ENCODE measurements around the gene ZNF319. TPM values are rescaled to one million over a fixed set of nuclear protein-coding genes. Genes with fewer than 3 reads are reported as not detected.

Gene ZNF319
- total RNA-seq, 1 donor from 2014 or later: 3.1 TPM

DNA sequence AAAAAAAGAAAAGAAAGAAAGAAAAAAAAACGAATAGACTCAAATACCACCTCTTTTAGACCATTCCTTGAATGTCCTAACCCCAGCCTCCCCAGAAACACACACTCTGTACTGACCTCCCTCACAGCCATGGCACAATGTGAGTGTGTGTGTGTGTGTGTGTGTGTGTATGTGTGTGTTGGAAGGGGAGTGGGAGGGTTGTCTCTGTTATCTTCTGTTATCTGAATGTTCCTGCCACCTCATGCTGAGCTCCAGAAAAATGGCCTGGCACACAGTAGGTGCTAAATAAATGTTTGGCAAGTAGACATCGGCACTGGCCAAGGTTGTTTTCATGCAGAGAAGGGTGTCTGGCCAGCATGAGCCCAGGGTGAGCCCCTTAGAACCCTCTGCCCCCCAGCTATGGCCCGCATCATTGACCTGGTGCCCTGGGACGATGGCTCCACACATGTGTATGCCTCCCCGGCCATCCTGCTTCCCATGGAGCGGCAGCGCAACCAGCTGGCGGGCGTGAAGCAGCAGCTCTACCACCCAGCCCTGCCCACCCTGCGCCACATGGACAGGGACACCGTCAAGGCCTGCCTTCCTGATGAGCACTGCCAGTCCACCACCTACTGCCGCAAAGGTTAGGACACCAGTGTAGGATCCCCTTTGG, 22.9 kb downstream of the ZNF319 start:
- no peaks in the 10 kb centered on the region for H3K36me3 ChIP-seq (ENCODE audit: control insufficient read depth in 3 of 3, insufficient read depth in 3 of 3, low read length in 3 of 3)
- peaks cover 3 to 6% (median 3%) of the 10 kb centered on the region in 3 donors for H3K27me3 ChIP-seq (ENCODE audit: control insufficient read depth in 3 of 3, insufficient read depth in 3 of 3, low read length in 3 of 3)
- no peaks in the 10 kb centered on the region for H3K4me1 ChIP-seq (ENCODE audit: control insufficient read depth in 3 of 3, insufficient read depth in 3 of 3, low read length in 3 of 3)
- H3K4me3 ChIP-seq (ENCODE audit: low read length in 3 of 3): no peak overlapping the region
- H3K9me3 ChIP-seq (ENCODE audit: control insufficient read depth in 3 of 3, low read length in 3 of 3): no peaks in the 10 kb centered on the region
- no peak overlapping the region for H3K9ac ChIP-seq (ENCODE audit: low read depth in 1 of 3, low read length in 3 of 3)
- no peak overlapping the region for H3K27ac ChIP-seq (ENCODE audit: low read depth, low read length)

DNA sequence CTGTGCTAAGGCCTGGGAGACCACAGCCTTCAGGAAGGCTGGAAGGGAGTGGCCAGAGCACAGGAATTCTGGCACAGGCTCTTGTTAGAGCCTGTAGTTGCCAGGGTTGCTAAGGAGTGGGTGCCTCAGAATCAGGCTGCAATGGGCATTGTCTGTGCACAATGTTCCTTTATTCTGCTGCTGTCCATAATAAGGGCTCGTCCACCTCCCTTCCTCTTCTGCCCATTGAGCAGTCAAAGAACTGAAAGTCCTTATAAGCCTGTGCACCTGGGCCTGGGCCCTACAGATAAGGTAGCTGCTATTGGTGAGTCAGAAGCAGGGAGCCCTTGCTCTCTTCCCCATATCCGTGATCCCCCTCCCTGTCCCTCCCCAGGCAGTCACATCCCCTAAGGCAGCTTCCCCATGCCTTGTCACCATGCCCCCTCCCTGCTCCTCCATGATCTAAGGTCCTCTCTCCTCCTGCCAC, 24.1 kb downstream of the ZNF319 start:
- Histone ChIP-seq H3K9ac (ENCODE audit: low read depth in 1 of 3, low read length in 3 of 3) (no peak overlapping the region), H3K36me3 (ENCODE audit: control insufficient read depth in 3 of 3, insufficient read depth in 3 of 3, low read length in 3 of 3) (no peaks in the 10 kb centered on the region), H3K9me3 (ENCODE audit: control insufficient read depth in 3 of 3, low read length in 3 of 3) (no peaks in the 10 kb centered on the region), H3K27ac (ENCODE audit: low read depth, low read length) (no peak overlapping the region), H3K4me1 (ENCODE audit: control insufficient read depth in 3 of 3, insufficient read depth in 3 of 3, low read length in 3 of 3) (no peaks in the 10 kb centered on the region), H3K27me3 (ENCODE audit: control insufficient read depth in 3 of 3, insufficient read depth in 3 of 3, low read length in 3 of 3) (peaks cover 0 to 10% (median 3%) of the 10 kb centered on the region in 3 donors), H3K4me3 (ENCODE audit: low read length in 3 of 3) (no peak overlapping the region)

DNA sequence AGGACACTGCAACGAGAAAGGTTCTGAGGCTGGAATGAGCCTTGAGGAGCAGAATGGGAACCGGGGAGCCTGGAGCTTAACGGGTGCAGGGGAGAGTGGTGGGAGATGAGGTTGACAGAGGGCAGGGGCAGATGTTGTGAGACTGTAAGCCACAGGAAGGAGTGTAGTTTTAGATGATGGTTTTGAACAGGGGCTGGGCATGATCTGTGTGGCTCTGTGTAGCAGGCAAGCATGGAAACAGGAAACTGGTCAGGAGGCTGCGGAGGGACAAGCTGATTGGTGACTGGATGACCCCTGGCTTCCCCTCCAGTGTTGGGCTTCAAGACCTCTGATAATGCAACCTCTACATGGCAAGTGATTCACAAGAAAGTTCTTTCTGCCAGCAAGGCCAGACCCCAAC, 28.2 kb downstream of the ZNF319 start:
- Histone ChIP-seq H3K27ac (ENCODE audit: low read depth, low read length) (no peak overlapping the region), H3K9ac (ENCODE audit: low read depth in 1 of 3, low read length in 3 of 3) (no peak overlapping the region), H3K36me3 (ENCODE audit: control insufficient read depth in 3 of 3, insufficient read depth in 3 of 3, low read length in 3 of 3) (no peaks in the 10 kb centered on the region), H3K4me3 (ENCODE audit: low read length in 3 of 3) (no peak overlapping the region), H3K4me1 (ENCODE audit: control insufficient read depth in 3 of 3, insufficient read depth in 3 of 3, low read length in 3 of 3) (no peaks in the 10 kb centered on the region), H3K27me3 (ENCODE audit: control insufficient read depth in 3 of 3, insufficient read depth in 3 of 3, low read length in 3 of 3) (peaks cover 0 to 16% (median 3%) of the 10 kb centered on the region in 3 donors), H3K9me3 (ENCODE audit: control insufficient read depth in 3 of 3, low read length in 3 of 3) (no peaks in the 10 kb centered on the region)

DNA sequence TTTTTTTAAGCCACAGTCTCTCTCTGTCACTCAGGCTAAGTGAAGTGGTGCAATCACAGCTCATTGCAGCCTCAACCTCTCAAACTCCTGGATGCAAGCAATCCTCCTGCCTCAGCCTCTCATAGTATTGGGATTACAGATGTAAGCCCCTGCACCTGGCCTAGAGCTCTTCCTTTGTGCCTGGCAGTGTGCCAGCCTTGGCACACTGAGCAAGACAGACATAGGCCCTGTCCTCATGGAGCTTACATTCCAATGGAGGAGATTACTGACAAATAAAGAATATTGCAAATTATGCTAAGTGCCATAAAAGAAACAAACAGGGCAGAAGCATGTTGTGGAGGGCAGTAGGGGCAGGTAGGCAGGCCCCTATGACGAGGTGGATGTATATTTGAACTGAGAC, 28.6 kb downstream of the ZNF319 start:
- no peak overlapping the region for H3K27ac ChIP-seq (ENCODE audit: low read depth, low read length)
- no peak overlapping the region for H3K9ac ChIP-seq (ENCODE audit: low read depth in 1 of 3, low read length in 3 of 3)
- no peaks in the 10 kb centered on the region for H3K36me3 ChIP-seq (ENCODE audit: control insufficient read depth in 3 of 3, insufficient read depth in 3 of 3, low read length in 3 of 3)
- H3K4me3 ChIP-seq (ENCODE audit: low read length in 3 of 3): no peak overlapping the region
- H3K9me3 ChIP-seq (ENCODE audit: control insufficient read depth in 3 of 3, low read length in 3 of 3): no peaks in the 10 kb centered on the region
- peaks cover 0 to 16% (median 3%) of the 10 kb centered on the region in 3 donors for H3K27me3 ChIP-seq (ENCODE audit: control insufficient read depth in 3 of 3, insufficient read depth in 3 of 3, low read length in 3 of 3)
- H3K4me1 ChIP-seq (ENCODE audit: control insufficient read depth in 3 of 3, insufficient read depth in 3 of 3, low read length in 3 of 3): no peaks in the 10 kb centered on the region

DNA sequence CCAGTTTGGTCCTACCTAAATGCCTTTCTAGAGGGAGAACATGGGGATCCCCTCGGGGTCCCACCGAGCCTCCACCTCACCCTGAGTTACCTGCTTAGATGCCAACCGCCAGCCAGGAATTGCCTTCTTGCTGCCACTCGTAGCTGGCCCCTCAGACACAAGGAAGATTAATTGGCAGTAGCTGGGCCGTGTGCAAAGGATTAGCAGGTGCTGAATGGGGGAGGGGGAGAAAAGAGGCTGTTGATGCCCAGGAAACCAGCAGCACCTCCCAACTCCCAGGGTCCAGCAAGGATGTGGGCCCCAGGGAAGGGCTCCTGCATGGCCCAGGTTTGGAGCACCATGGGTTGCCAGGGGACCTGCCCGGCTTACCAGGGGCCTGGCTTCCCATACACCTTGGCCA, 29.5 kb downstream of the ZNF319 start, which contains the start of gene CNGB1:
Gene CNGB1 (minus strand): TSS at position 159 of the 400 bp plus-strand sequence. CDS start 3,842 bp downstream, outside the sequence.
- Histone ChIP-seq H3K27me3 (ENCODE audit: control insufficient read depth in 3 of 3, insufficient read depth in 3 of 3, low read length in 3 of 3) (peaks cover 0 to 16% (median under 1%) of the 10 kb centered on the region in 3 donors), H3K27ac (ENCODE audit: low read depth, low read length) (no peak within 1 kb of the TSS), H3K4me3 (ENCODE audit: low read length in 3 of 3) (no peak within 1 kb of the TSS), H3K36me3 (ENCODE audit: control insufficient read depth in 3 of 3, insufficient read depth in 3 of 3, low read length in 3 of 3) (no peaks in the 10 kb centered on the region), H3K4me1 (ENCODE audit: control insufficient read depth in 3 of 3, insufficient read depth in 3 of 3, low read length in 3 of 3) (no peaks in the 10 kb centered on the region), H3K9me3 (ENCODE audit: control insufficient read depth in 3 of 3, low read length in 3 of 3) (no peaks in the 10 kb centered on the region), H3K9ac (ENCODE audit: low read depth in 1 of 3, low read length in 3 of 3) (no peak within 1 kb of the TSS)

DNA sequence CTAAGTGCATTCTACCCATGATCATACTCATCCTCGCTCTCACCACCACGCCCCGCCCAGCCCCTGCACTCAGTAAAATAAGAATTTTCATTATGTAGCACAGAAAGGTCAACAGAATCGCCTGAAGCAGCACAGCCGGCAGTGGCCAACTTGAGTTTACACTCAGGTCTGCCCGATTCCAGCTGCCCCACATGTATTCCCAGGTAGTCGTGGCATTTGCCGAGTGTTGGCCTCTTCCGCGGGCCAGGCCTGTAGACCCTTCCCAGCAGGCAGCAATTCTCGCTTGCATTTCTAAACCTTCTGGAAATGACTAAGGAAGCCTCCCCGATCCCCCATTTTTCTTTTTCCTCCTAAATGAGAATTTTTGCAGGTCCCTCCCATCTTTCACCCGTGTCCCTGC, 30.2 kb downstream of the ZNF319 start:
- Histone ChIP-seq H3K9ac (ENCODE audit: low read depth in 1 of 3, low read length in 3 of 3) (no peak overlapping the region), H3K36me3 (ENCODE audit: control insufficient read depth in 3 of 3, insufficient read depth in 3 of 3, low read length in 3 of 3) (no peaks in the 10 kb centered on the region), H3K4me3 (ENCODE audit: low read length in 3 of 3) (no peak overlapping the region), H3K27ac (ENCODE audit: low read depth, low read length) (no peak overlapping the region), H3K9me3 (ENCODE audit: control insufficient read depth in 3 of 3, low read length in 3 of 3) (no peaks in the 10 kb centered on the region), H3K4me1 (ENCODE audit: control insufficient read depth in 3 of 3, insufficient read depth in 3 of 3, low read length in 3 of 3) (no peaks in the 10 kb centered on the region), H3K27me3 (ENCODE audit: control insufficient read depth in 3 of 3, insufficient read depth in 3 of 3, low read length in 3 of 3) (peaks cover 0 to 16% (median 0%) of the 10 kb centered on the region in 3 donors)

DNA sequence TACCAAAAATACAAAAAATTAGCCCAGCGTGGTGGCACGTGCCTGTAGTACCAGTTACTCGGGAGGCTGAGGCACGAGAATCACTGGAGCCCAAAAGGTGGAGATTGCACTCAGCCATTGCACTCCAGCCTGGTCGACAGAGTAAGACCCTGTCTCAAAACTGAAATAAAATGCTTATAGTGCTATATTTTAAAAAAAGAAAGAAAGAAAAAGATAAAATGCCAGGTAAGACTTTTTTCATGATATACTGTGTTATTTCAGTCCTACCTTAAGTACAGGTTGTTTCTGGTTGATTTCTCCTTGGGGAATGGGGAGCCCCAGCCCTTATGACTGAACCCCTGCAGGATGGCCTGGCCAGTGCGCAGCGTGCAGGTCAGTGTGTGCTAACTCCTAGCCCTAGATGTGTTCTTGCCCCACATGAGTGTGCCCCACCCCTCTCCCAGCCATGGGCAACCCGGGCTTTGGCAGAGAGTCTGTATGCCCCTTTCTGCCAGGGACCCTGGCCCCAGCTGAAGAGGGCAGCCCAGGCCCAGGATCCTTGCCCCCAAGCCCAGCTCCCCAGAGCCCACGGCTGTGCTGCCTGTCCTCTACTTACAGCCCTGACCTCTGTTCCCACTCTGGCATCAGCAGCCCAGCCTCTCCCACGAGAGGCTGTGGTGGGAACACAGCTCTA, 30.9 kb downstream of the ZNF319 start:
- Histone ChIP-seq H3K36me3 (ENCODE audit: control insufficient read depth in 3 of 3, insufficient read depth in 3 of 3, low read length in 3 of 3) (no peaks in the 10 kb centered on the region), H3K4me1 (ENCODE audit: control insufficient read depth in 3 of 3, insufficient read depth in 3 of 3, low read length in 3 of 3) (no peaks in the 10 kb centered on the region), H3K9ac (ENCODE audit: low read depth in 1 of 3, low read length in 3 of 3) (no peak overlapping the region), H3K27ac (ENCODE audit: low read depth, low read length) (no peak overlapping the region), H3K9me3 (ENCODE audit: control insufficient read depth in 3 of 3, low read length in 3 of 3) (no peaks in the 10 kb centered on the region), H3K4me3 (ENCODE audit: low read length in 3 of 3) (no peak overlapping the region), H3K27me3 (ENCODE audit: control insufficient read depth in 3 of 3, insufficient read depth in 3 of 3, low read length in 3 of 3) (peaks cover 0 to 16% (median 0%) of the 10 kb centered on the region in 3 donors)

DNA sequence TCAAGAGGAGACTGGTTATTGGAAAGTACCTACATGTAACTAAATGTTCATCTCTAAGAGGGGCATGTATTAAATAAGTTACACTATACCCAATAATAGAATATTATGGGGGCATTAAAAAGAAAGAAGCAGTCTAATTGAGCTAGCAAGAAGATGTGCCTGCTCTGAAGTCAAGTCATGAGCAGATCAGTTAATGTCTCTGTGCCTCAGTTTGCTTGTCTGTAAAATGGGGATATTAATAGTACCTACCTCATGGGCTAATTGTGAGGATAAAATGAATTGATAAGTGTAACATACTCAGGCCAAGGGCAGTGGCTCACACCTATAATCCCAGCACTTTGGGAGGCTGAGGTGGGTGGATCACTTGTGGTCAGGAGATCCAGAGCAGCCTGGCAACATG, 32.6 kb downstream of the ZNF319 start:
- H3K36me3 ChIP-seq (ENCODE audit: control insufficient read depth in 3 of 3, insufficient read depth in 3 of 3, low read length in 3 of 3): no peaks in the 10 kb centered on the region
- peaks cover 0 to 16% (median 0%) of the 10 kb centered on the region in 3 donors for H3K27me3 ChIP-seq (ENCODE audit: control insufficient read depth in 3 of 3, insufficient read depth in 3 of 3, low read length in 3 of 3)

DNA sequence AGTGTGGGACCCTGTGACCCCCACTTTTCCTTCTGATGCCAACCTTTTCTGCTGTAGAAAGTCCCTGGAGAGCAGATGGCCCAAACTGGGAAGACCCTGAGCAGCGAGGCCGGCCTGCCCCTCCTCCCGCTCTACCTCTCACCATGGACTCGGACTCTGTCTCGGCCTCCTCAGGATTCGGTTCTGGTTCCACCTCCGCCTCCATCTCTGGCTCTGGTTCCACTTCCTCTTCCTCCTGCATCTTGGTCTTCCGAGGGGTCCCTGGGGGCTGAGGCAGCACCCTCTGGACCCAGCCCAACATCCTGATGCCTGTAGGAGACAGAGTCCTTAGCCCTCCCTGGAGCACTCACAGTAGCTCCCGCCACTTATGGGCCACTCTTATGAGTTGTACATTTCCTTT, 33.5 kb downstream of the ZNF319 start:
- Histone ChIP-seq H3K27me3 (ENCODE audit: control insufficient read depth in 3 of 3, insufficient read depth in 3 of 3, low read length in 3 of 3) (peaks cover 0 to 11% (median 0%) of the 10 kb centered on the region in 3 donors), H3K4me1 (ENCODE audit: control insufficient read depth in 3 of 3, insufficient read depth in 3 of 3, low read length in 3 of 3) (no peaks in the 10 kb centered on the region), H3K9me3 (ENCODE audit: control insufficient read depth in 3 of 3, low read length in 3 of 3) (no peaks in the 10 kb centered on the region), H3K4me3 (ENCODE audit: low read length in 3 of 3) (no peak overlapping the region), H3K36me3 (ENCODE audit: control insufficient read depth in 3 of 3, insufficient read depth in 3 of 3, low read length in 3 of 3) (no peaks in the 10 kb centered on the region), H3K27ac (ENCODE audit: low read depth, low read length) (no peak overlapping the region), H3K9ac (ENCODE audit: low read depth in 1 of 3, low read length in 3 of 3) (no peak overlapping the region)

More for the DNA sequence above, 32.6 kb downstream of the ZNF319 start:
- Histone ChIP-seq H3K4me3 (ENCODE audit: low read length in 3 of 3) (no peak overlapping the region), H3K9ac (ENCODE audit: low read depth in 1 of 3, low read length in 3 of 3) (no peak overlapping the region), H3K9me3 (ENCODE audit: control insufficient read depth in 3 of 3, low read length in 3 of 3) (no peaks in the 10 kb centered on the region), H3K4me1 (ENCODE audit: control insufficient read depth in 3 of 3, insufficient read depth in 3 of 3, low read length in 3 of 3) (no peaks in the 10 kb centered on the region), H3K27ac (ENCODE audit: low read depth, low read length) (no peak overlapping the region)

DNA sequence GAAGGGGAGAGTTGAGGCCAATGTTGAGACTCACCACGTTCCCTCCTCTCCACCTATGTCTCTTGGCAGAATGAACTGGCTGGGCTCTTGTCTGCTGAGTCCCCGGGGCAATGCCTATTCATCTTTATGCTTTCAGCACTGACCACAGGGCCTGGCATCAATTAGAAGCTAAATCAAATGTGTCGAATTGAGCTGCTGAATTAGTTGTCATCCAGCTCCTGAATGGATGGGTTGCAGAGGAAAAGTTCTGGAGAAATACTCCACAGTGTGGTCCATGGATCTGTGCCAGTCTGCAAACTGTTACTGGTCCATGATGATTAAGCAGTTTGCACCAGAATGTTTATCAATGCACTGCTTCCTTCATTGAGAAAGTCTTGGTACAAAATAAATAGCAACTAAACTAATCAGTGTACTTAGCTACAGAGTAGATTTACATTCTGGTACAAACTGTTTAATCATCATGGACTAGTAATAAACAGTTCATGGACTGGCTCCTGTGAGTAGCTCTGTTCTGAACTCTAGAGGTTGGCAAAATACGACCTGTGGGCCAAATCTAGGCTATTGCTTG, 34.2 kb downstream of the ZNF319 start:
- Histone ChIP-seq H3K4me1 (ENCODE audit: control insufficient read depth in 3 of 3, insufficient read depth in 3 of 3, low read length in 3 of 3) (no peaks in the 10 kb centered on the region), H3K9me3 (ENCODE audit: control insufficient read depth in 3 of 3, low read length in 3 of 3) (no peaks in the 10 kb centered on the region), H3K9ac (ENCODE audit: low read depth in 1 of 3, low read length in 3 of 3) (no peak overlapping the region), H3K27ac (ENCODE audit: low read depth, low read length) (no peak overlapping the region), H3K36me3 (ENCODE audit: control insufficient read depth in 3 of 3, insufficient read depth in 3 of 3, low read length in 3 of 3) (no peaks in the 10 kb centered on the region), H3K27me3 (ENCODE audit: control insufficient read depth in 3 of 3, insufficient read depth in 3 of 3, low read length in 3 of 3) (peaks cover 0 to 9% (median 0%) of the 10 kb centered on the region in 3 donors), H3K4me3 (ENCODE audit: low read length in 3 of 3) (no peak overlapping the region)

All from skeletal muscle tissue (tissue), 4 donors.